ENCODE results near the gene MMP23B. TPM values are rescaled to one million over a fixed set of nuclear protein-coding genes. Genes with fewer than 3 reads are reported as not detected.
"Not testable (repeated sequence)": the region's sequence is repeated elsewhere in the genome, so short reads cannot be mapped to it uniquely, and the experiment has no call there.

Gene MMP23B
- total RNA-seq, 1 experiment from 2014 or later, result 0.34 TPM

GRCh38 chr1:1664941-1665814 is 33.2 kb downstream of the MMP23B start:
- no peak for DNase-seq (ENCODE audit: low read depth)

- DNase-seq (ENCODE audit: low read depth), result no peak
Observed at GRCh38 chr1:1665815-1666251, 33.9 kb downstream of the MMP23B start.

DNA sequence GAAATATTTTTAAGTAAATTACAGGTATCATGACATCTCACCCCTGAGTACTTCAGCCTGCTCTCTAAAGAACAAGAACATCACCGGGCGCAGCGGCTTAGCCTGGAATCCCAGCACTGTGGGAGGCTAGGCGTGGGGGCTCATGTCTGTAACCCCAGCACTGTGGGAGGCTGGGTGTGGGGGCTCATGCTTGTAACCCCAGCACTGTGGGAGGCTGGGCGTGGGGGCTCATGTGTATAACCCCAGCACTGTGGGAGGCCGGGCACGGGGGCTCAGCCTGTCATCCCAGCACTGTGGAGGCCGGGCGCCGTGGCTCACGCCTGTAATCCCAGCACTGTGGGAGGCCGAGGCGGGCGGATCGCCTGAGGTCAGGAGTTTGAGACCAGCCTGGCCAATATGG is 34.6 kb downstream of the MMP23B start:
- no peak for DNase-seq (ENCODE audit: low read depth)

- no peak for DNase-seq (ENCODE audit: low read depth)
Observed at GRCh38 chr1:1669468-1670440, 37.8 kb downstream of the MMP23B start.

GRCh38 chr1:1670866-1671265 is 38.9 kb downstream of the MMP23B start:
- DNase-seq (ENCODE audit: low read depth), result no peak

- DNase-seq (ENCODE audit: low read depth), result no peak
Observed at GRCh38 chr1:1671365-1672119, 39.6 kb downstream of the MMP23B start.

DNA sequence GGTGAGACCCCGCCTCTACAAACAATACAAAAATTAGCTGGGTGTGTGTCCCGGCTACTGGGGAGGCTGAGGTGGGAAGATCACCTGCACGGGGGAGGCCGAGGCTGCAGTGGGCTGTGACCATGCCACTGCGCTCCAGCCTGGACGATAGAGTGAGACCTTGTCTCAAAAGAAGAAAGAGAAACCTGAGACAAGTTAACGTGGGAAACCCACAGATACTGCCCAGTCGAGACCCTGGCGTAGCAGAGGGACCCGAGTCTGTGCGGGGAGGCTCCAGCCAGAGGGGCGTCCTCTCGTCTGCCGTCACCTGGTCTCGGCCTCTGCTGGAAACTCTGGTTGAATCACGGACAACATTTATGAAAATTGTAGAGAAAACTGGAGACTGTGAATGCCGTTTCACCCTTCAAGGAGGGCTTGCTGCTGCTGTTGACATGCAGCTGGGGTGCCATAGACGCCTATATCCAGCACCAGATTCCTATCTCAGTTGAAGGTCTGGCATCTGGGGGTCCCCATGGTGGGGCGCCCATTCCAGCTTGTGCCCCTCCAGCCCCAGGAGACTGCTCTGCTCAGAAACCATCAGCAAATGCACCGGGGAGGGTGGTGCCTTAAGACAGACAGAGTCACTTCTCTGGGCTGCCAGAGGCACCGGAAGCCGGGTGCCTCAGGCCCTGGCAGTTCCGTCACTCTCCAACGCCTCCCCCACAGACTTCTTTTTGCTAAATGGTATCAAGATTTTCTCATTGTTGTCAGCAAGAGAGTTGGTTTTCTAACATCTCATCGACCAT is 40.4 kb downstream of the MMP23B start:
- DNase-seq (ENCODE audit: low read depth), result no peak

DNA sequence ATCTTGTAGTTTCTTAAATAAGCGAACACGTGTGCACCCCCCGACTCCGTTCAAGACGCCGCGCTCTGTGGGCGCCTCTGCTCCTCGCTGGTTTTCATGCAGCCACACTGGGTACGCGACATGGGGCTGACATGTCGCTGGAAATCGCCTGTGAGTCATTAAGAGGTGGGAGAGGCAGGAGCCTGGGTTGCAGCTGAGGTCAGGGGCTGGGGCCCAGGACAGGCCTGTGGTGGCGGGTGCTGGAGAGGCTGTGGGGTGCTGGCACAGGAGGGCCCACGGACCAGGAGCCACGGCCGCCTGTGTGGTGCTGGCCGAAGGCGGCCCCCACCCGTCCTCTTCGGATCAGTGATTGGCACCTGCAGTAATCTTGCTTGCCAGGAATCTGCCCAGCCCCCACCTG is 42.8 kb downstream of the MMP23B start:
- DNase-seq (ENCODE audit: low read depth), result not testable (repeated sequence)

DNA sequence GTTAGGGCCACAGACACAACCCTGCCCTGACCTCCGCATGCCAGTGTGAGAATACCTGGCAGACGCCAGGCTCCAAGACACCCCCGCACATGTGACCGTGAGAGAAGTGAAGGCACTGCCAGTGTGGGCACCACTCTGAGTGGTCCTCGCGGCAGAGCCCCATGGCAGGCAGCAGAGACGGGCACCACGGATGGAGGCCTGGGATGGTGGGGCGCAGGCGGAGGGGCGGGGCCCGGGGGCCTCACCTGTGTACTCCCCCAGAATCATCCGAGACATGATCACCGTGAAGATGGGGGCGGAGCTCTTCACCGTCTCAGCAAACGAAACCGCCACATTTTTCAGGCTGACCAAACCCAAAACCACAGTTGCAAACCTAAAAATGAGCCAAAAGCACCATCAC is 43.2 kb downstream of the MMP23B start:
- DNase-seq (ENCODE audit: low read depth), result not testable (repeated sequence)

GRCh38 chr1:1676087-1676486 is 44.1 kb downstream of the MMP23B start:
- not testable (repeated sequence) for DNase-seq (ENCODE audit: low read depth)

- no peak for DNase-seq (ENCODE audit: low read depth)
Observed at GRCh38 chr1:1677718-1678580, 46.0 kb downstream of the MMP23B start.

- no peak for DNase-seq (ENCODE audit: low read depth)
Observed at GRCh38 chr1:1678581-1679380, 46.8 kb downstream of the MMP23B start.

DNA sequence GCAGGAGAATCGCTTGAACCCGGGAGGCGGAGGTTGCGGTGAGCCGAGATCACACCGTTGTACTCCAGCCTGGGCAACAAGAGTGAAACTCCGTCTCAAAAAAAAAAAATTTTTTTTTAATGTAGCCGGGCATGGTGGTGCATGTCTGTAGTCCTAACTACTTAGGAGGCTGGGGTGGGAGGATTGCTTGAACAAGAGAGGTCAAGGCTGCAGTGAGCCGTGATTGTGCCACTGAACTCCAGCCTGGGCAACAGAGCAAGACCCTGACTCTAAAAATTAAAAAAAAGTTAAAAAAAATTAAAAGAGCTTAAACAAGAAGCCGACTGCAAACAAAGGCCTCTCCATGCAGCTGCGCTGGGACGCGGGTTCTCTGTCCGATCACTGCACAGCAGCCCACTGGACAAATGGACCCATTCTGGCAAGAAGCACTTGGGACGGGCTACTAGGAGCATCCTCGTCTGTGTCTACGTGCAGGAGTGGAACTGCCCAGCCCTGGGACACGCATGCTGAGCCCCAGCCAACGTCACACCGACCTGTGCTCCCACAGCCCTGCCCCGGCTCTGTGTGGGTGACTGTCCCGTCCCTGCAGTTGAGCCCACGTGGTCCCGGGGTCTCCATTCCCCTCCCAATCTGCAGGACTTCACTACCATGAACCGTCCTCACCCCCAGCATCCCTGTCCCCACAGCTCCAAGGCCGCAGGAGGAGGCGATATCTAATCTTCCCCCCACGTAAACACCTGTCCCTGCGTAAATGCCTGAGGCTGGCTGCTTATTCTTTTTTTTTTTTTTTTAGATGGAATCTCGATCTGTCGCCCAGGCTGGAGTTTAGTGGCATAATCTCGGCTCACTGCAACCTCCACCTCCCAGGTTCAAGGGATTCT is 48.3 kb downstream of the MMP23B start:
- DNase-seq (ENCODE audit: low read depth), result no peak

GRCh38 chr1:1680912-1681273 is 48.9 kb downstream of the MMP23B start:
- no peak for DNase-seq (ENCODE audit: low read depth)

GRCh38 chr1:1683104-1683905 is 51.3 kb downstream of the MMP23B start:
- DNase-seq (ENCODE audit: low read depth), result no peak
